Osteoblast (primary cell): ENCODE data around the gene ATRIP. TPM values are rescaled to one million over a fixed set of nuclear protein-coding genes. Genes with fewer than 3 reads are reported as not detected.
A peak's percentile ranks its signal among the peaks of the same experiment; 100 is the strongest.
"Not testable (repeated sequence)": the region's sequence is repeated elsewhere in the genome, so short reads cannot be mapped to it uniquely, and the experiment has no call there.

Experiments
- DNase-seq: peaks from one replicate; pipeline ENCODE4 v3.0.0; 2011; ENCODE audit warnings: low spot score, mixed read lengths; ENCODE audit not compliant: insufficient read length; ENCODE audit errors: missing footprints
- H2AFZ ChIP-seq: 2 replicates; pipeline ENCODE4 v1.6.0; 2011; ENCODE audit warnings: mild to moderate bottlenecking, low read length
- H3K27ac ChIP-seq: 2 replicates; pipeline ENCODE4 v1.5.1; 2011; ENCODE audit warnings: mild to moderate bottlenecking, low read depth, low read length, moderate library complexity
- H3K27me3 ChIP-seq: 2 replicates; pipeline ENCODE4 v1.6.0; 2012; ENCODE audit warnings: mild to moderate bottlenecking, control low read depth, inconsistent platforms, low read length, moderate library complexity; ENCODE audit not compliant: insufficient read depth
- H3K36me3 ChIP-seq: 2 replicates; pipeline ENCODE4 v1.5.1; 2011; ENCODE audit warnings: mild to moderate bottlenecking, low read length, control low read depth, moderate library complexity; ENCODE audit not compliant: insufficient read depth
- H3K4me1 ChIP-seq: 2 replicates; pipeline ENCODE4 v1.5.1; 2011; ENCODE audit warnings: mild to moderate bottlenecking, low read length, control low read depth, moderate library complexity; ENCODE audit not compliant: insufficient read depth
- H3K4me2 ChIP-seq: 2 replicates; pipeline ENCODE4 v1.6.0; 2011; ENCODE audit warnings: mild to moderate bottlenecking, low read length; ENCODE audit not compliant: insufficient read depth
- H3K4me3 ChIP-seq: fragments of 200-600 bp; sonication (generic); 3 replicates; pipeline ENCODE4 v1.5.1; 2012; ENCODE audit warnings: mild to moderate bottlenecking, low read length, inconsistent platforms; ENCODE audit not compliant: insufficient read depth
- H3K79me2 ChIP-seq: 2 replicates; pipeline ENCODE4 v1.6.0; 2012; ENCODE audit warnings: mild to moderate bottlenecking, low read length, control low read depth, inconsistent platforms; ENCODE audit not compliant: insufficient read depth
- H3K9me3 ChIP-seq: 2 replicates; pipeline ENCODE4 v1.5.1; 2011; ENCODE audit warnings: low read depth, low read length, control low read depth
- H4K20me1 ChIP-seq: 2 replicates; pipeline ENCODE4 v1.6.0; 2012; ENCODE audit warnings: mild to moderate bottlenecking, low read length, control low read depth; ENCODE audit not compliant: insufficient read depth
- CTCF ChIP-seq: IDR thresholded peaks from 2 replicates; pipeline ENCODE4 v1.5.1; 2011; ENCODE audit warnings: mild to moderate bottlenecking, low read depth, low read length, moderate library complexity; ENCODE audit errors: extremely low read depth
- total RNA-seq: library from RNA; depleted of rRNA; stranded (reverse); fragments of >200 nt; gene quantifications from 2 replicates; pipeline ENCODE4 v1.2.3, GENCODE V29; 2012

The ATRIP gene
- total RNA-seq, 1 donor, result 5.1 TPM

DNA sequence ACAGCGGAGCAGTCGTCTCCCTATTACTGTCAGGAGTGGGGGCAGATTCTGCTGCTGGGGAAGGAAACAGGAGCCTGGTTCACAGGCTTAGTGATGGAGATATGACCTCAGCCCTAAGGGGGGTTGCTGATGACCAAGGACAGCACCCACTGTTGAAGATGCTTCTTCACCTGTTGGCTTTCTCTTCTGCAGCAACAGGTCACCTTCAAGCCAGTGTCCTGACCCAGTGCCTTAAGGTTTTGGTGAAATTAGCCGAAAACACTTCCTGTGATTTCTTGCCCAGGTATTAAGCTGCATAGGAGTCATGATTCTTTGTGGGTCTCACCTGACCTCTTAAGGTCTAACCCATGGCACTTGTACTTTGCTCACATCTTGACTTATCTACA, 14.0 kb downstream of the ATRIP start:
- Histone ChIP-seq H3K36me3 (peaks cover 36% of the 10 kb centered on the region), H3K27ac (no peak overlapping the region)
- peak; percentile 31 for DNase-seq

DNA sequence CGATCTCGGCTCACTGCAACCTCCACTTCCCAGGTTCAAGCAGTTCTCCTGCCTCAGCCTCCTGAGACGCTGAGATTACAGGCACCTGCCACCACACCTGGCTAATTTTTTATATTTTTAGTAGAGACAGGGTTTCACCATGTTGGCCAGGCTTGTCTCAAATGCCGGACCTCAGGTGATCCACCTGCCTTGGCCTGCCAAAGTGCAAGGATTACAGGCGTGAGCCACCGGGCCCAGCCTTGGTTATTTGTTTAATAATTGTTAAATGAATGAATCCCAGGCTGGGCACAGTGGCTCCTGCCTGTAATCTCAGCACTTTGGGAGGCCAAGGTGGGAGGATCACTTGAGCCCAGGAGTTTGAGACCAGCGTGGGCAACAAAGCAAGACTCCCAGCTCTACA, 15.2 kb downstream of the ATRIP start:
- not testable (repeated sequence) for H3K9me3 ChIP-seq

More for the DNA sequence above, 14.0 kb downstream of the ATRIP start:
- Histone ChIP-seq H2AFZ (no peak overlapping the region), H3K4me2 (no peak overlapping the region), H3K27me3 (no peaks in the 10 kb centered on the region), H3K4me3 (no peak overlapping the region), H4K20me1 (no peaks in the 10 kb centered on the region), H3K79me2 (no peaks in the 10 kb centered on the region), H3K4me1 (peaks cover 5% of the 10 kb centered on the region), H3K9me3 (no peaks in the 10 kb centered on the region)
- TF ChIP-seq CTCF, result no peak

DNA sequence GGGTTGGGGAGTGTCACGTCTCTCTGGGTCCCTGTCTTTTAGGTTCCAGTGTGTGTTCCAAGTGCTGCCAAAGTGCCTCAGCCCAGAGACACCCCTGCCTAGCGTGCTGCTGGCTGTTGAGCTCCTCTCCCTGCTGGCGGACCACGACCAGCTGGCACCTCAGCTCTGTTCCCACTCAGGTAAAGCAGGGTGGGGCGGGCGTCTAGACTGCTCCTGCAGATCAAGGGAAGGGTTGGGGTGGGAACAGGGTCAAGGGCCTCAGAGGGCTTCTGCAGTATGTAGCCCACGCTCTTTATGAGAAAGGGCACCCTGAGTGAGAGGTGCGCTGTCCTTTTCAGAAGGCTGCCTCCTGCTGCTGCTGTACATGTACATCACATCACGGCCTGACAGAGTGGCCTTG, 17.2 kb downstream of the ATRIP start:
- Histone ChIP-seq H3K4me1 (peaks cover 27% of the 10 kb centered on the region), H4K20me1 (no peaks in the 10 kb centered on the region), H3K79me2 (peaks cover 24% of the 10 kb centered on the region), H3K4me2 (no peak overlapping the region), H2AFZ (no peak overlapping the region), H3K4me3 (no peak overlapping the region), H3K27me3 (no peaks in the 10 kb centered on the region), H3K9me3 (no peaks in the 10 kb centered on the region), H3K27ac (no peak overlapping the region), H3K36me3 (peaks cover 42% of the 10 kb centered on the region)
- DNase-seq, result peak; percentile 45
- TF ChIP-seq CTCF, result no peak

More for the DNA sequence above, 15.2 kb downstream of the ATRIP start:
- H3K36me3 ChIP-seq, result peaks cover 30% of the 10 kb centered on the region
- not testable (repeated sequence) for H3K4me3 ChIP-seq, DNase-seq, H2AFZ ChIP-seq, H3K79me2 ChIP-seq, H3K27me3 ChIP-seq, H3K27ac ChIP-seq, H3K4me2 ChIP-seq, H4K20me1 ChIP-seq
- H3K4me1 ChIP-seq, result peaks cover 15% of the 10 kb centered on the region

DNA sequence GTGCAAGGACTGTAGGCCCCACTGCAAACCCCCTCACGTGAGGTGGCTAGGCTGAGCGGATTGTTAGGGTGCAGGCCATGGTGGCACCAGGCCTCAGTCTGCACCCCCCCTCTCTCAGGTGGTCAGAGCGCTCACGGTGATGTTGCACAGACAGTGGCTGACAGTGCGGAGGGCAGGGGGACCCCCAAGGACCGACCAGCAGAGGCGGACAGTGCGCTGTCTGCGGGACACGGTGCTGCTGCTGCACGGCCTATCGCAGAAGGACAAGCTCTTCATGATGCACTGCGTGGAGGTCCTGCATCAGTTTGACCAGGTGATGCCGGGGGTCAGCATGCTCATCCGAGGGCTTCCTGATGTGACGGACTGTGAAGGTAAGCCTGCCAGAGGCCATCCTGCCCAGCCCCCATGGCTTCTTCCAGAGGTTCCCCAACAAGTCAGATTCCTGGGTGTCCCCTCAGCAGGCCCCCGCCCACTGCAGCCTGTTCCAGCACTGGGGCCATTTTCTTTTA, 18.2 kb downstream of the ATRIP start:
- Histone ChIP-seq H4K20me1 (peaks cover under 1% of the 10 kb centered on the region), H3K4me2 (peak overlapping the region; percentile 23), H3K9me3 (no peaks in the 10 kb centered on the region), H3K79me2 (peaks cover 35% of the 10 kb centered on the region), H3K36me3 (peaks cover 44% of the 10 kb centered on the region), H2AFZ (no peak overlapping the region), H3K27ac (peak overlapping the region; percentile 100), H3K27me3 (no peaks in the 10 kb centered on the region), H3K4me1 (peaks cover 27% of the 10 kb centered on the region), H3K4me3 (no peak overlapping the region)
- peak; percentile 72 for DNase-seq
- no peak for TF ChIP-seq CTCF
